ENCODE results near the gene GRHL1. TPM values are rescaled to one million over a fixed set of nuclear protein-coding genes. Genes with fewer than 3 reads are reported as not detected.

The GRHL1 gene
- total RNA-seq, 1 donor from 2014 or later = 37.4 TPM

DNA sequence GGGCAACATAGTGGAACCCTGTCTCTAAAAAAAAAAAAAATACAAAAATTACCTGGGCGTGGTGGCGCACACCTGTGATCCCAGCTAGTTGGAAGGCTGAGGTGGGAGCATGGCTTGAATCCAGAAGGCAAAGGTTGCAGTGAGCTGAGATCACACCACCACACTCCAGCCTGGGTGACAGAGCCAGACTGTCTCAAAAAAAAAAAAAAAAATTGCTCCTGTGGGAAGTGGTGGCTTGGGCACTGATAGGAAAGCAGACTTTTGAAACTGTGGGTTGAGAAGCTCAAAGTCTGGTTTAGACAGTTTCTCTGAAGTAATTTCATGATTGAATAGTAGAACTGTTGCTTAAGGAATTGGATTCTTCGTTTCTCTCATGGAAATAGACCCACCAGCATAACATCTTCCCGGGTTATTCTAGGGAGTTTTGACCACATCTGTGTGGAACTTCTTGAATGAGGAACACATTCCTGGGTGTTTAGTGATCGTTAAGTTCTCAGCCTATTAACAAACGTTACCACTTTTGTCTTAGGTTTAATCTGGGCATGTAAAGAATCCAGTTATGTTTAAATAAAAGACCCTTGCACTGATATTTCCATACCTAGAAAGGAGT, 33.5 kb downstream of the GRHL1 start:
- Mint-ChIP-seq H3K9me3 (no peaks in the 10 kb centered on the region), H3K4me1 (ENCODE audit: unreplicated experiment) (peaks cover 6% of the 10 kb centered on the region), H3K36me3 (peaks cover 5% of the 10 kb centered on the region), H3K27me3 (no peaks in the 10 kb centered on the region), H3K4me3 (no peak overlapping the region), H3K27ac (no peak overlapping the region)
- TF ChIP-seq, protein P1, sequence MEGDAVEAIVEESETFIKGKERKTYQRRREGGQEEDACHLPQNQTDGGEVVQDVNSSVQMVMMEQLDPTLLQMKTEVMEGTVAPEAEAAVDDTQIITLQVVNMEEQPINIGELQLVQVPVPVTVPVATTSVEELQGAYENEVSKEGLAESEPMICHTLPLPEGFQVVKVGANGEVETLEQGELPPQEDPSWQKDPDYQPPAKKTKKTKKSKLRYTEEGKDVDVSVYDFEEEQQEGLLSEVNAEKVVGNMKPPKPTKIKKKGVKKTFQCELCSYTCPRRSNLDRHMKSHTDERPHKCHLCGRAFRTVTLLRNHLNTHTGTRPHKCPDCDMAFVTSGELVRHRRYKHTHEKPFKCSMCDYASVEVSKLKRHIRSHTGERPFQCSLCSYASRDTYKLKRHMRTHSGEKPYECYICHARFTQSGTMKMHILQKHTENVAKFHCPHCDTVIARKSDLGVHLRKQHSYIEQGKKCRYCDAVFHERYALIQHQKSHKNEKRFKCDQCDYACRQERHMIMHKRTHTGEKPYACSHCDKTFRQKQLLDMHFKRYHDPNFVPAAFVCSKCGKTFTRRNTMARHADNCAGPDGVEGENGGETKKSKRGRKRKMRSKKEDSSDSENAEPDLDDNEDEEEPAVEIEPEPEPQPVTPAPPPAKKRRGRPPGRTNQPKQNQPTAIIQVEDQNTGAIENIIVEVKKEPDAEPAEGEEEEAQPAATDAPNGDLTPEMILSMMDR (conservative IDR thresholded peaks at IDR 0.05) = no peak
- DNase-seq (ENCODE audit: extremely low spot score, unreplicated experiment) = no peak

- Mint-ChIP-seq H3K27me3 (no peaks in the 10 kb centered on the region), H3K36me3 (peaks cover 3% of the 10 kb centered on the region), H3K4me3 (no peak overlapping the region), H3K4me1 (ENCODE audit: unreplicated experiment) (peaks cover 10% of the 10 kb centered on the region), H3K9me3 (no peaks in the 10 kb centered on the region), H3K27ac (no peak overlapping the region)
- TF ChIP-seq, protein P1 (conservative IDR thresholded peaks at IDR 0.05) = no peak
- no peak for DNase-seq (ENCODE audit: extremely low spot score, unreplicated experiment)
Observed at GRCh38 chr2:9985531-9986328, 34.2 kb downstream of the GRHL1 start.

GRCh38 chr2:9988320-9988719, 36.8 kb downstream of the GRHL1 start:
- no peak for DNase-seq (ENCODE audit: extremely low spot score, unreplicated experiment)
- Mint-ChIP-seq H3K4me3 (no peak overlapping the region), H3K27me3 (no peaks in the 10 kb centered on the region), H3K36me3 (peaks cover 9% of the 10 kb centered on the region), H3K27ac (peak overlapping the region; percentile 9), H3K9me3 (no peaks in the 10 kb centered on the region), H3K4me1 (ENCODE audit: unreplicated experiment) (peaks cover 26% of the 10 kb centered on the region)
- TF ChIP-seq, protein P1 (conservative IDR thresholded peaks at IDR 0.05) = no peak

GRCh38 chr2:9990736-9991135, 39.2 kb downstream of the GRHL1 start:
- DNase-seq (ENCODE audit: extremely low spot score, unreplicated experiment) = no peak
- Mint-ChIP-seq H3K36me3 (peaks cover 9% of the 10 kb centered on the region), H3K27ac (no peak overlapping the region), H3K4me1 (ENCODE audit: unreplicated experiment) (peaks cover 20% of the 10 kb centered on the region), H3K27me3 (no peaks in the 10 kb centered on the region), H3K9me3 (no peaks in the 10 kb centered on the region), H3K4me3 (no peak overlapping the region)
- TF ChIP-seq, protein P1 (conservative IDR thresholded peaks at IDR 0.05) = no peak

DNA sequence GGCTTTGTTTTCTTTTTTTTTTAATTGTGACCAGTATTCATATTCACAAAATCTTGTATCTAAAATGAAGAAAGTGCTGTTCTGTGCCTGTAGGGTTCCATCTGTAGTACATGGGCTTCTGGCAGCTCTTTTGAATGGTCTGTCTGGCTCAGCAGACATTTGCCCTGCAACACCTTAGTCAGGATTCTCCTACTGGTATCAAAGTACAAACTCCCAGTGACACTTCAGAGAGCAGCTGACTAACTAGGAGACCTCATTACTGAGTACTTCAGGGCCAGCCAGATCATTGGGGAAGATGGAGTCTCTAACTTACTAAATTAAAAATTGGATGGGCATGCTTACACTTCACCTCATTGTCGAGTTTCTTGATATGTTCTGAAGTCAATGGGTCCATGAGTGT, 39.7 kb downstream of the GRHL1 start:
- TF ChIP-seq, protein P1 (conservative IDR thresholded peaks at IDR 0.05) = no peak
- H3K27ac Mint-ChIP-seq = no peak overlapping the region
- no peaks in the 10 kb centered on the region for H3K27me3 Mint-ChIP-seq
- no peak overlapping the region for H3K4me3 Mint-ChIP-seq
- no peaks in the 10 kb centered on the region for H3K9me3 Mint-ChIP-seq
- no peak for DNase-seq (ENCODE audit: extremely low spot score, unreplicated experiment)
- peaks cover 20% of the 10 kb centered on the region for H3K4me1 Mint-ChIP-seq (ENCODE audit: unreplicated experiment)
- peaks cover 9% of the 10 kb centered on the region for H3K36me3 Mint-ChIP-seq

All from type B pancreatic cell (in vitro differentiated cells).